OCI-M1 (cell line): ENCODE results near the gene RESP18.
A peak's percentile ranks its signal among the peaks of the same experiment; 100 is the strongest.

Source experiments
- DNase-seq: peaks from one replicate; lab custom pipeline; 2025; lab: John Stamatoyannopoulos, UW

RESP18 gene

GRCh38 chr2:219332542-219332941, at the start of gene RESP18:
Gene RESP18, minus strand, starts transcription at chr2:219332744.
- no peak for DNase-seq

GRCh38 chr2:219381448-219381847, 48.9 kb upstream of the RESP18 start:
- DNase-seq, result no peak

GRCh38 chr2:219380926-219381325, 48.4 kb upstream of the RESP18 start:
- DNase-seq, result no peak

- no peak for DNase-seq
Observed at GRCh38 chr2:219378163-219378851, 45.8 kb upstream of the RESP18 start.

GRCh38 chr2:219369447-219369861, 36.9 kb upstream of the RESP18 start:
- peak; percentile 21 for DNase-seq

GRCh38 chr2:219368690-219369191, 36.2 kb upstream of the RESP18 start:
- DNase-seq, result peak; percentile 13

GRCh38 chr2:219362524-219363164, 30.1 kb upstream of the RESP18 start:
- DNase-seq, result peak; percentile 13

GRCh38 chr2:219362072-219362471, 29.5 kb upstream of the RESP18 start:
- DNase-seq, result no peak

- DNase-seq, result no peak
Observed at GRCh38 chr2:219358170-219359075, 25.9 kb upstream of the RESP18 start.

- DNase-seq, result peak; percentile 34
Observed at GRCh38 chr2:219356834-219357233, 24.3 kb upstream of the RESP18 start.

- DNase-seq, result no peak
Observed at GRCh38 chr2:219354582-219354981, 22.0 kb upstream of the RESP18 start.

GRCh38 chr2:219353129-219353528, 20.6 kb upstream of the RESP18 start:
- DNase-seq, result no peak

GRCh38 chr2:219352448-219353023, 20.0 kb upstream of the RESP18 start:
- DNase-seq, result peak; percentile 84

GRCh38 chr2:219350710-219351221, 18.2 kb upstream of the RESP18 start:
- DNase-seq, result no peak

- DNase-seq, result no peak
Observed at GRCh38 chr2:219350215-219350614, 17.7 kb upstream of the RESP18 start.

GRCh38 chr2:219344751-219345430, 12.3 kb upstream of the RESP18 start:
- DNase-seq, result peak; percentile 67

GRCh38 chr2:219335373-219335786, 2.8 kb upstream of the RESP18 start:
- no peak for DNase-seq

- DNase-seq, result no peak
Observed at GRCh38 chr2:219334076-219334475, 1.5 kb upstream of the RESP18 start.

GRCh38 chr2:219331560-219332213, 857 bp downstream of the RESP18 start:
- DNase-seq, result no peak

GRCh38 chr2:219327719-219328118, 4.8 kb downstream of the RESP18 start:
- DNase-seq, result no peak
